Ishikawa (cell line): ENCODE results near the gene NHLH1.

Experiments used
- CEBPB ChIP-seq: IDR thresholded peaks from 2 replicates; pipeline ENCODE4 v1.6.1; 2012
- CREB1 ChIP-seq: IDR thresholded peaks from 2 replicates; pipeline ENCODE4 v1.6.1; 2012; ENCODE audit warnings: low read depth
- EGR1 ChIP-seq: IDR thresholded peaks from 2 replicates; pipeline ENCODE4 v1.6.1; 2012
- EP300 ChIP-seq: IDR thresholded peaks from 2 replicates; pipeline ENCODE4 v1.6.1; 2012; ENCODE audit warnings: borderline replicate concordance
- FOXM1 ChIP-seq: IDR thresholded peaks from 2 replicates; pipeline ENCODE4 v1.6.1; 2012; ENCODE audit warnings: low read depth, borderline replicate concordance
- MAX ChIP-seq: IDR thresholded peaks from 2 replicates; pipeline ENCODE4 v1.6.1; 2012
- NFIC ChIP-seq: IDR thresholded peaks from 2 replicates; pipeline ENCODE4 v1.6.1; 2012
- RAD21 ChIP-seq: IDR thresholded peaks from 2 replicates; pipeline ENCODE4 v1.6.1; 2012; ENCODE audit warnings: low read depth
- REST ChIP-seq: IDR thresholded peaks from 2 replicates; pipeline ENCODE4 v1.6.1; 2012; ENCODE audit warnings: low read depth, mild to moderate bottlenecking
- TAF1 ChIP-seq: IDR thresholded peaks from 2 replicates; pipeline ENCODE4 v1.6.1; 2012; ENCODE audit warnings: low read depth, mild to moderate bottlenecking
- TCF12 ChIP-seq: IDR thresholded peaks from 2 replicates; pipeline ENCODE4 v1.6.1; 2012; ENCODE audit warnings: low read depth
- TEAD4 ChIP-seq: IDR thresholded peaks from 2 replicates; pipeline ENCODE4 v1.6.1; 2012
- USF1 ChIP-seq: IDR thresholded peaks from 2 replicates; pipeline ENCODE4 v1.6.1; 2012
- YY1 ChIP-seq: IDR thresholded peaks from 2 replicates; pipeline ENCODE4 v1.6.1; 2012; ENCODE audit warnings: low read depth
- ZBTB7A ChIP-seq: IDR thresholded peaks from 2 replicates; pipeline ENCODE4 v1.6.1; 2012; ENCODE audit warnings: low read depth

NHLH1 gene

DNA sequence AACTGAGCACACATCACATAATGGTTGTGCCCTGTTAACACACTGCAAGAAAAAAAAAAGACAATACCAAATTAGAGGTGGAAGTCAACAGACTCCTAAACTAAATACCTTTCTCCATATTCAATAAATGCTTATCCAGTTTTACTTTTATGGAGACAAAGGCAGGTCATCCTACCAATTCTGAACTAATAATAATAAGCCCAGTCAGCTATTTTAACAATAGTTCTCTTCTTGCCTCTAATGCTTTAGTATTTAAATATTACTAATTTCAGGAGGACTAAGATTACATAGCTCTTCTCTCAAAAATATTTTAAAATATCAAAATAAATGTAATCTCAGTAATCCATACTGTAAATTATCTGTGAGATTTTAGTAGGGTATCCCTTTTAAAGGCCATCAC lies 34.4 kb upstream of the NHLH1 start:
- no peak for TF ChIP-seq YY1

DNA sequence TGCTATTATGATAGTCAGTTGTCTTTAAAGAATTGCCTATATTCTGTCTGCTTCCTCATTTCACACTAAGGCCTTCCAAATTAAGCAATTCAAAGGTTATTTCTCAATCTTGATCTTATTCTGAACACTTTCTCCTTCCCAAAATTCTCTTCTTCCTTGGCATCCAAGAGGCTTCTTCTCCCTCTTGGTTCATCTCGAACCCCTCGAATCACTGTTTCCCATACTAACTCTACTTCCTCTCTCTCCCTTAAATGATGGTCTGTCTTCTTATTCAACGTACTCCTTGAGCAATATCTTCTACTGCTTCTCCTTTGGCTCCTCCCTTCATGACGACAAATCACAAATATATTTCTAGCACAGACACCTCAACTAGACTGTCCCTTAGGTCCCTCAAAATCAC lies 28.3 kb upstream of the NHLH1 start:
- TF ChIP-seq MAX = no peak
- no peak for TF ChIP-seq YY1
- TF ChIP-seq TEAD4 = no peak
- TF ChIP-seq USF1 = no peak
- TF ChIP-seq RAD21 = no peak
- TF ChIP-seq NFIC = no peak
- no peak for TF ChIP-seq EP300
- no peak for TF ChIP-seq CEBPB
- TF ChIP-seq TAF1 = no peak
- no peak for TF ChIP-seq FOXM1
- no peak for TF ChIP-seq EGR1
- TF ChIP-seq REST = no peak
- TF ChIP-seq TCF12 = no peak

DNA sequence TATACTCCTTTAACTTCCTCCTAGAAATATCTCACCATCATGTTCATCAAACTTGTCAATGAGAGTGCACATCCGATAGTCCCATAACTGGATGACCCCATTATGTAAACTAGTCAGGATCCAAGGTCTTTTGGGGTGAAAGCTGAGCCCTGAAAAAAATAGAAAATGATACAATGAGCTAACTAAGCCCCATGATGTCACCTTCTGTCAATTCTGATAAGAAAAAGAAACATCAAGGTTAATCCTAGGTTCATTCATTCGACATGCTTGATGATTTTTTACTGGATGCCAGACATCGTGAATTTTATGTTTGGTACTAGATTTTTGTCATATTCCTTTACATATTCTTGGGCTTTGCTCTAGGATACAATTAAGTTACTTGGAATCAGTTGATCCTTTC lies 26.7 kb upstream of the NHLH1 start:
- TF ChIP-seq CREB1 (no peak), EGR1 (no peak), CEBPB (no peak), MAX (no peak), TAF1 (no peak), EP300 (no peak), NFIC (no peak), REST (no peak), FOXM1 (no peak), ZBTB7A (no peak), TEAD4 (no peak)

DNA sequence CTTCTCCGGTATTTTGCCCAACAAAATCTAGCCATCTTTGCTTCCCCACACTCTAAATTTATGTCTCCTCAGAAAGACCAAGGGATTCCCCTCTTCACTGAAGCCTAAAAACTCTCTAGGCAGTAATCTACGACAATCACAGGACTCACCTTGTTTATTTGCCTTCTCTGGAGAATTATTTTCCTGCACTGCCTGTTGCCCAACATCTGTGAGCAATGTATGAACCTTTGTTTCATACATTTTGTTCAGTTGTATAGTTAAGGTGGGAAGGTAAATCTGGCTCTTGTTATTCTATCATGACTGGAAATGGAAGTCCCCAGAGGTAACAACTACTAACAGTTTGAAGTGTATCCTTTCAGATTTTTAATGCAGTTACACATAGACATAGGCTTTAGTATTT lies 26.0 kb upstream of the NHLH1 start:
- TF ChIP-seq YY1 = no peak

- no peak for TF ChIP-seq FOXM1
These were observed 24.3 kb upstream of the NHLH1 start for GRCh38 chr1:160342526-160342925.

DNA sequence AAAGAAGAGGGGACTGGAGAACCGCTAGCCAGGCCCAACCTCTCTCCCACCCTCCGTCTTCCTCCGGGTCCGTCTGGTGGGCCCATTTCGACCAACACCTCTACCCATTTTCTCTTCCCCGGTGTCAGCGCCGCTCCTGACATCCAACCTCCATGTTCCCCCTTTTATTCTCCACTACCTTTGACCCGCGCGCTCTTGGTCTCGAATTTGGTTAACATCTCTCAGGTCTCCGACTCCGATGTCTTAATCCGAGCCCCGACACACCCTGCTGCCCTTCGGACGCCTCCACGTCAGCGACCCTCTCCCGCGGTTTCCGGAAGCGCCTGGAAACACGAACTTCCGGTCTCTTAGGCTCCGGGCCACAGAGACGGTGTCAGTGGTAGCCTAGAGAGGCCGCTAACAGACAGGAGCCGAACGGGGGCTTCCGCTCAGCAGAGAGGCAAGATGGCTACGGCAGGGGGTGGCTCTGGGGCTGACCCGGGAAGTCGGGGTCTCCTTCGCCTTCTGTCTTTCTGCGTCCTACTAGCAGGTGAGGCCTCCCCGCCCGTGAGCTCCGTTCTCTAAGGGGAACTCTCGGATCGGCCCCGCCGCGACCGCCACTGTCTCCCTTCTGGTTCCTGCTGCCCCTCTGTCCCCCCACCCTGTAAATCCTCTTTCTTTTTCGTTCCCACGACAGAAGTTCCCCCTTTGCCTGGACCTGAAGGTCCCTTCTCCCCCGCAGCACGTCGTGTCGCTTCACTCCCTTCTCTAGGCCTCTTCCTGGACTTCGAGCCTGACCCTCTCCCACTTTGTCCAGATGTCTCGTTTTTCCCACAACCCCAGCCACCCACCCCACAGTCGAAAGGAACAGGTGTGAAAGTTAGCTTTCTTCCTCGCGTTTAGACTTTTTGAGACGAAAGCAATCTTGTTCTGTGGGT lies 23.7 kb upstream of the NHLH1 start, which contains the start of the genes COPA and NCSTN:
TSS of gene COPA (minus strand) at position 298 of the 917 bp plus-strand sequence. CDS start at position 218, 80 bp downstream.
TSS of gene NCSTN (plus strand) at position 431 of the 917 bp plus-strand sequence. CDS start at position 445, 14 bp downstream.
- peak; percentile 95 for TF ChIP-seq ZBTB7A
- peak; percentile 2; the same call in 1 of the 2 replicates for TF ChIP-seq NFIC
- peak; percentile 70 for TF ChIP-seq MAX
- peak; percentile 95 for TF ChIP-seq YY1
- TF ChIP-seq CREB1 = peak; percentile 67
- TF ChIP-seq RAD21 = no peak
- TF ChIP-seq REST = no peak
- TF ChIP-seq CEBPB = 0 out of 2 replicates have a peak, but pooled peaks have one; percentile 2
- peak; percentile 37; the same call in 1 of the 2 replicates for TF ChIP-seq TCF12
- TF ChIP-seq EP300 = no peak
- TF ChIP-seq TAF1 = peak; percentile 97
- no peak for TF ChIP-seq USF1
